HepG2 (cell line): ENCODE measurements around the gene HOXA9. TPM values are rescaled to one million over a fixed set of nuclear protein-coding genes. Genes with fewer than 3 reads are reported as not detected.

Source experiments
- HMG20A ChIP-seq: IDR thresholded peaks from 2 replicates; pipeline ENCODE4 v1.6.1; 2016; ENCODE audit warnings: borderline replicate concordance
- KDM2A ChIP-seq: sonication (generic); formaldehyde crosslinking; IDR thresholded peaks from 2 replicates; pipeline ENCODE4 v1.4.0; 2020; ENCODE audit warnings: low read depth, missing genetic modification reagents, borderline replicate concordance
- KMT2B ChIP-seq: IDR thresholded peaks from 2 replicates; pipeline ENCODE4 v1.6.1; 2016; ENCODE audit warnings: missing genetic modification reagents, missing compliant biosample characterization
- LCORL ChIP-seq, 2 experiments: fragments of 450-650 bp in 1 of 2; sonication (generic) in 1 of 2; formaldehyde crosslinking in 1 of 2; IDR thresholded peaks; 2 replicates each; pipeline versions ENCODE4 v1.5.0 to v1.6.1; 2017 to 2020; ENCODE audit warnings: antibody characterized with exemption in 1 of 2, missing genetic modification reagents in 1 of 2
- RAD21 ChIP-seq: fragments of 450-650 bp; formaldehyde crosslinking; IDR thresholded peaks from 2 replicates; pipeline ENCODE4 v1.5.0; 2020; ENCODE audit warnings: mild to moderate bottlenecking
- RFX5 ChIP-seq: IDR thresholded peaks from 2 replicates; pipeline ENCODE4 v1.6.1; 2011; ENCODE audit warnings: low read depth, low read length, improper control_type of control experiment
- SALL1 ChIP-seq: sonication (generic); formaldehyde crosslinking; IDR thresholded peaks from 2 replicates; pipeline ENCODE4 v1.8.0; 2022; ENCODE audit warnings: mild to moderate bottlenecking, missing genetic modification reagents
- TEAD3 ChIP-seq: optimal IDR thresholded peaks from 2 replicates; pipeline ENCODE3; 2016; ENCODE audit warnings: borderline replicate concordance
- ZNF605 ChIP-seq: sonication (generic); formaldehyde crosslinking; IDR thresholded peaks from 2 replicates; pipeline ENCODE4 v1.8.0; 2022; ENCODE audit warnings: mild to moderate bottlenecking, missing genetic modification reagents
- ZSCAN22 ChIP-seq: sonication (generic); formaldehyde crosslinking; IDR thresholded peaks from 2 replicates; pipeline ENCODE4 v1.4.0; 2020; ENCODE audit warnings: mild to moderate bottlenecking, missing genetic modification reagents
- polyA plus RNA-seq, 8 experiments: library from polyadenylated mRNA; depleted of rRNA in 3 of 8; stranded (reverse) in 7 of 8; unstranded in 1 of 8; fragments of >200 nt; fragmentation: Illumina TruSeq in 4 of 8; extraction: Trizol in 4 of 8; gene quantifications; 2 replicates each; pipeline versions ENCODE4 v1.2.1 to v1.2.3, GENCODE V29; 2011 to 2016; ENCODE audit warnings: low read depth in 4 of 8, missing spikeins in 1 of 8, mixed read lengths in 1 of 8; ENCODE audit not compliant: insufficient read depth in 1 of 8
- total RNA-seq, 5 experiments: library from RNA; depleted of rRNA; stranded (reverse); fragments of >200 nt; fragmentation: Illumina TruSeq; extraction: Trizol; gene quantifications; 2 replicates each; pipeline ENCODE4 v1.2.3, GENCODE V29; 2016; ENCODE audit warnings: low read depth in 1 of 5
- TF ChIP-seq, protein P1 (sequence below): sonication (generic); formaldehyde crosslinking; IDR thresholded peaks from 2 replicates; pipeline ENCODE4 v1.4.0; 2020; ENCODE audit warnings: missing genetic modification reagents
- TF ChIP-seq, protein P2 (sequence below): sonication (generic); formaldehyde crosslinking; IDR thresholded peaks from 2 replicates; pipeline ENCODE4 v1.4.0; 2020; ENCODE audit warnings: missing genetic modification reagents
- TF ChIP-seq, protein P3 (sequence below): sonication (generic); formaldehyde crosslinking; IDR thresholded peaks from 2 replicates; pipeline ENCODE4 v1.4.0; 2020; ENCODE audit warnings: missing genetic modification reagents
- TF ChIP-seq, protein P4 (sequence below): sonication (generic); formaldehyde crosslinking; IDR thresholded peaks from 2 replicates; pipeline ENCODE4 v1.5.0; 2020; ENCODE audit warnings: mild to moderate bottlenecking, missing genetic modification reagents, moderate library complexity
- TF ChIP-seq, protein P5 (sequence below): sonication (generic); formaldehyde crosslinking; IDR thresholded peaks from 2 replicates; pipeline ENCODE4 v1.4.0; 2020; ENCODE audit warnings: missing genetic modification reagents, borderline replicate concordance

HOXA9 gene
- total and polyA plus RNA-seq, 2 of the 13 experiments (the other 11 are each of a cell fraction or from before 2014, with no cell fraction given): not detected

DNA sequence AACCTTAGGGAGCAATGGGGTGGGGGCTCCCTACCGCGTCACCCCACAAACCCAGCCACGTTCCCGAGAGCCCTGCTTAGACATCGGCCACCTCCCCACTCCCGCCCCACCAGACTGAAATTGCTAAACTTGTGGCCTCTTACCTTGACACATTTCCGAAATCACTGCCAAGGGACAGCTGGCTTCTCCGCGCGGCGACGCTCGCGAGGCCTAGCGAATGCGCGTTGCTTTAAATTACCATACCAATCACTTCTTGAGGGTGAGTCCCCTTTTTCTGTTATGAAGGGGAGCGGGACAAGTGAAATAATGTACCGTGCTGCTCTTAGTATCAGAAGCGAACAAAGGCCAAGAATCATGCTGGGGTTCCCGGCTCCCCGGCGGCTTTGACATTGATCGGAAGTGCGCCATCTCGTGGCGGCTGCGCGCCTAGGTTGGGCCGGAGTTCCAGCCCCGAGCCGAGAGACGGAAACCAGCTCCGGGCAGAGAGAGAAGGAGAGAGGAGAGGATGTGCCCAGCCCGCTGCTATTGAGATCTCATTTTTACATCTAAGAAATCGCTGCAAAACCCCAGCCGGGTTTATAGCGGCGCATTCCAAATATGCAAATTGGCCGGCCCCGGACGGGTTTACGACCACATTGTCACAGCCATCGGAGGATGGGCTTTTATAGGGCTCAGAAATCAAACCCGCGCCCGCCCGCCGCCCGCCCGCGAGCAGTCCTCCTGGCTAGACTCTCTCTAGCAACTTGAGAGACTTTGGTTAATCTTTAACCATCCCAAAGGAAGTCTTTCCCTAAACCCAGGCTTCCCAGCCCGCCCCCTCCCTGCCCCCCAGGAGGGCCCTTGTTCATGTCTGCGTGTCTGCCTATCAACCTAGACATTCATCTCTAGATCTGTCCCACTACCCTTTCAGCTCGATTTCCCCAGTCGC is 14.4 kb upstream of the HOXA9 start (continued):
- TF ChIP-seq, protein P1, sequence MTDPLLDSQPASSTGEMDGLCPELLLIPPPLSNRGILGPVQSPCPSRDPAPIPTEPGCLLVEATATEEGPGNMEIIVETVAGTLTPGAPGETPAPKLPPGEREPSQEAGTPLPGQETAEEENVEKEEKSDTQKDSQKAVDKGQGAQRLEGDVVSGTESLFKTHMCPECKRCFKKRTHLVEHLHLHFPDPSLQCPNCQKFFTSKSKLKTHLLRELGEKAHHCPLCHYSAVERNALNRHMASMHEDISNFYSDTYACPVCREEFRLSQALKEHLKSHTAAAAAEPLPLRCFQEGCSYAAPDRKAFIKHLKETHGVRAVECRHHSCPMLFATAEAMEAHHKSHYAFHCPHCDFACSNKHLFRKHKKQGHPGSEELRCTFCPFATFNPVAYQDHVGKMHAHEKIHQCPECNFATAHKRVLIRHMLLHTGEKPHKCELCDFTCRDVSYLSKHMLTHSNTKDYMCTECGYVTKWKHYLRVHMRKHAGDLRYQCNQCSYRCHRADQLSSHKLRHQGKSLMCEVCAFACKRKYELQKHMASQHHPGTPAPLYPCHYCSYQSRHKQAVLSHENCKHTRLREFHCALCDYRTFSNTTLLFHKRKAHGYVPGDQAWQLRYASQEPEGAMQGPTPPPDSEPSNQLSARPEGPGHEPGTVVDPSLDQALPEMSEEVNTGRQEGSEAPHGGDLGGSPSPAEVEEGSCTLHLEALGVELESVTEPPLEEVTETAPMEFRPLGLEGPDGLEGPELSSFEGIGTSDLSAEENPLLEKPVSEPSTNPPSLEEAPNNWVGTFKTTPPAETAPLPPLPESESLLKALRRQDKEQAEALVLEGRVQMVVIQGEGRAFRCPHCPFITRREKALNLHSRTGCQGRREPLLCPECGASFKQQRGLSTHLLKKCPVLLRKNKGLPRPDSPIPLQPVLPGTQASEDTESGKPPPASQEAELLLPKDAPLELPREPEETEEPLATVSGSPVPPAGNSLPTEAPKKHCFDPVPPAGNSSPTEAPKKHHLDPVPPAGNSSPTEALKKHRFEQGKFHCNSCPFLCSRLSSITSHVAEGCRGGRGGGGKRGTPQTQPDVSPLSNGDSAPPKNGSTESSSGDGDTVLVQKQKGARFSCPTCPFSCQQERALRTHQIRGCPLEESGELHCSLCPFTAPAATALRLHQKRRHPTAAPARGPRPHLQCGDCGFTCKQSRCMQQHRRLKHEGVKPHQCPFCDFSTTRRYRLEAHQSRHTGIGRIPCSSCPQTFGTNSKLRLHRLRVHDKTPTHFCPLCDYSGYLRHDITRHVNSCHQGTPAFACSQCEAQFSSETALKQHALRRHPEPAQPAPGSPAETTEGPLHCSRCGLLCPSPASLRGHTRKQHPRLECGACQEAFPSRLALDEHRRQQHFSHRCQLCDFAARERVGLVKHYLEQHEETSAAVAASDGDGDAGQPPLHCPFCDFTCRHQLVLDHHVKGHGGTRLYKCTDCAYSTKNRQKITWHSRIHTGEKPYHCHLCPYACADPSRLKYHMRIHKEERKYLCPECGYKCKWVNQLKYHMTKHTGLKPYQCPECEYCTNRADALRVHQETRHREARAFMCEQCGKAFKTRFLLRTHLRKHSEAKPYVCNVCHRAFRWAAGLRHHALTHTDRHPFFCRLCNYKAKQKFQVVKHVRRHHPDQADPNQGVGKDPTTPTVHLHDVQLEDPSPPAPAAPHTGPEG (CRISPR knock-in tag): peak; percentile 98
- TF ChIP-seq KMT2B (CRISPR knock-in tag) (no peak), KDM2A (CRISPR knock-in tag) (peak; percentile 64), HMG20A (CRISPR knock-in tag) (no peak), RFX5 (no peak), SALL1 (CRISPR knock-in tag) (0 out of 2 replicates have a peak, but pooled peaks have one; percentile 11), TEAD3 (peak; percentile 20), LCORL (IDR thresholded peaks at IDR 0.05) (no peak), LCORL (CRISPR knock-in tag; IDR thresholded peaks at IDR 0.05) (0 out of 2 replicates have a peak, but pooled peaks have one; percentile 16), ZNF605 (0 out of 2 replicates have a peak, but pooled peaks have one; percentile 15), ZSCAN22 (CRISPR knock-in tag) (no peak), RAD21 (0 out of 2 replicates have a peak, but pooled peaks have one; percentile 30)
- TF ChIP-seq, protein P2, sequence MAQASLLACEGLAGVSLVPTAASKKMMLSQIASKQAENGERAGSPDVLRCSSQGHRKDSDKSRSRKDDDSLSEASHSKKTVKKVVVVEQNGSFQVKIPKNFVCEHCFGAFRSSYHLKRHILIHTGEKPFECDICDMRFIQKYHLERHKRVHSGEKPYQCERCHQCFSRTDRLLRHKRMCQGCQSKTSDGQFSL (CRISPR knock-in tag): no peak
- TF ChIP-seq, protein P3, sequence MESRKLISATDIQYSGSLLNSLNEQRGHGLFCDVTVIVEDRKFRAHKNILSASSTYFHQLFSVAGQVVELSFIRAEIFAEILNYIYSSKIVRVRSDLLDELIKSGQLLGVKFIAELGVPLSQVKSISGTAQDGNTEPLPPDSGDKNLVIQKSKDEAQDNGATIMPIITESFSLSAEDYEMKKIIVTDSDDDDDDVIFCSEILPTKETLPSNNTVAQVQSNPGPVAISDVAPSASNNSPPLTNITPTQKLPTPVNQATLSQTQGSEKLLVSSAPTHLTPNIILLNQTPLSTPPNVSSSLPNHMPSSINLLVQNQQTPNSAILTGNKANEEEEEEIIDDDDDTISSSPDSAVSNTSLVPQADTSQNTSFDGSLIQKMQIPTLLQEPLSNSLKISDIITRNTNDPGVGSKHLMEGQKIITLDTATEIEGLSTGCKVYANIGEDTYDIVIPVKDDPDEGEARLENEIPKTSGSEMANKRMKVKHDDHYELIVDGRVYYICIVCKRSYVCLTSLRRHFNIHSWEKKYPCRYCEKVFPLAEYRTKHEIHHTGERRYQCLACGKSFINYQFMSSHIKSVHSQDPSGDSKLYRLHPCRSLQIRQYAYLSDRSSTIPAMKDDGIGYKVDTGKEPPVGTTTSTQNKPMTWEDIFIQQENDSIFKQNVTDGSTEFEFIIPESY: peak; percentile 61; the same call in 1 of the 2 replicates
- TF ChIP-seq, protein P4, sequence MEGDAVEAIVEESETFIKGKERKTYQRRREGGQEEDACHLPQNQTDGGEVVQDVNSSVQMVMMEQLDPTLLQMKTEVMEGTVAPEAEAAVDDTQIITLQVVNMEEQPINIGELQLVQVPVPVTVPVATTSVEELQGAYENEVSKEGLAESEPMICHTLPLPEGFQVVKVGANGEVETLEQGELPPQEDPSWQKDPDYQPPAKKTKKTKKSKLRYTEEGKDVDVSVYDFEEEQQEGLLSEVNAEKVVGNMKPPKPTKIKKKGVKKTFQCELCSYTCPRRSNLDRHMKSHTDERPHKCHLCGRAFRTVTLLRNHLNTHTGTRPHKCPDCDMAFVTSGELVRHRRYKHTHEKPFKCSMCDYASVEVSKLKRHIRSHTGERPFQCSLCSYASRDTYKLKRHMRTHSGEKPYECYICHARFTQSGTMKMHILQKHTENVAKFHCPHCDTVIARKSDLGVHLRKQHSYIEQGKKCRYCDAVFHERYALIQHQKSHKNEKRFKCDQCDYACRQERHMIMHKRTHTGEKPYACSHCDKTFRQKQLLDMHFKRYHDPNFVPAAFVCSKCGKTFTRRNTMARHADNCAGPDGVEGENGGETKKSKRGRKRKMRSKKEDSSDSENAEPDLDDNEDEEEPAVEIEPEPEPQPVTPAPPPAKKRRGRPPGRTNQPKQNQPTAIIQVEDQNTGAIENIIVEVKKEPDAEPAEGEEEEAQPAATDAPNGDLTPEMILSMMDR (CRISPR knock-in tag): peak; percentile 82
- TF ChIP-seq, protein P5, sequence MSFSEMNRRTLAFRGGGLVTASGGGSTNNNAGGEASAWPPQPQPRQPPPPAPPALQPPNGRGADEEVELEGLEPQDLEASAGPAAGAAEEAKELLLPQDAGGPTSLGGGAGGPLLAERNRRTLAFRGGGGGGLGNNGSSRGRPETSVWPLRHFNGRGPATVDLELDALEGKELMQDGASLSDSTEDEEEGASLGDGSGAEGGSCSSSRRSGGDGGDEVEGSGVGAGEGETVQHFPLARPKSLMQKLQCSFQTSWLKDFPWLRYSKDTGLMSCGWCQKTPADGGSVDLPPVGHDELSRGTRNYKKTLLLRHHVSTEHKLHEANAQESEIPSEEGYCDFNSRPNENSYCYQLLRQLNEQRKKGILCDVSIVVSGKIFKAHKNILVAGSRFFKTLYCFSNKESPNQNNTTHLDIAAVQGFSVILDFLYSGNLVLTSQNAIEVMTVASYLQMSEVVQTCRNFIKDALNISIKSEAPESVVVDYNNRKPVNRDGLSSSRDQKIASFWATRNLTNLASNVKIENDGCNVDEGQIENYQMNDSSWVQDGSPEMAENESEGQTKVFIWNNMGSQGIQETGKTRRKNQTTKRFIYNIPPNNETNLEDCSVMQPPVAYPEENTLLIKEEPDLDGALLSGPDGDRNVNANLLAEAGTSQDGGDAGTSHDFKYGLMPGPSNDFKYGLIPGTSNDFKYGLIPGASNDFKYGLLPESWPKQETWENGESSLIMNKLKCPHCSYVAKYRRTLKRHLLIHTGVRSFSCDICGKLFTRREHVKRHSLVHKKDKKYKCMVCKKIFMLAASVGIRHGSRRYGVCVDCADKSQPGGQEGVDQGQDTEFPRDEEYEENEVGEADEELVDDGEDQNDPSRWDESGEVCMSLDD (CRISPR knock-in tag): 0 out of 2 replicates have a peak, but pooled peaks have one; percentile 44
